Frontal cortex (tissue), 4 donors: ENCODE measurements around the gene EXOSC2. TPM values are rescaled to one million over a fixed set of nuclear protein-coding genes. Genes with fewer than 3 reads are reported as not detected.
"Not testable (repeated sequence)": the region's sequence is repeated elsewhere in the genome, so short reads cannot be mapped to it uniquely, and the experiment has no call there.

Experiments used
- DNase-seq, 2 donors: peaks; one replicate each; pipeline ENCODE4 v3.0.0; 2012; ENCODE audit warnings: low spot score in 2 of 2
- FAIRE-seq: peaks from 2 replicates; lab custom pipeline; 2012; peaks lifted over from hg19 to GRCh38; lab: Jason Lieb, UNC
- total RNA-seq: library from RNA; depleted of rRNA; stranded (reverse); fragments of >200 nt; gene quantifications from one replicate; pipeline ENCODE4 v1.2.3, GENCODE V29; 2014
- donor health status: control.
- donor health status: control.
- donor health status: control.

Gene EXOSC2
- total RNA-seq, 1 donor from 2014 or later = 48.5 TPM

DNA sequence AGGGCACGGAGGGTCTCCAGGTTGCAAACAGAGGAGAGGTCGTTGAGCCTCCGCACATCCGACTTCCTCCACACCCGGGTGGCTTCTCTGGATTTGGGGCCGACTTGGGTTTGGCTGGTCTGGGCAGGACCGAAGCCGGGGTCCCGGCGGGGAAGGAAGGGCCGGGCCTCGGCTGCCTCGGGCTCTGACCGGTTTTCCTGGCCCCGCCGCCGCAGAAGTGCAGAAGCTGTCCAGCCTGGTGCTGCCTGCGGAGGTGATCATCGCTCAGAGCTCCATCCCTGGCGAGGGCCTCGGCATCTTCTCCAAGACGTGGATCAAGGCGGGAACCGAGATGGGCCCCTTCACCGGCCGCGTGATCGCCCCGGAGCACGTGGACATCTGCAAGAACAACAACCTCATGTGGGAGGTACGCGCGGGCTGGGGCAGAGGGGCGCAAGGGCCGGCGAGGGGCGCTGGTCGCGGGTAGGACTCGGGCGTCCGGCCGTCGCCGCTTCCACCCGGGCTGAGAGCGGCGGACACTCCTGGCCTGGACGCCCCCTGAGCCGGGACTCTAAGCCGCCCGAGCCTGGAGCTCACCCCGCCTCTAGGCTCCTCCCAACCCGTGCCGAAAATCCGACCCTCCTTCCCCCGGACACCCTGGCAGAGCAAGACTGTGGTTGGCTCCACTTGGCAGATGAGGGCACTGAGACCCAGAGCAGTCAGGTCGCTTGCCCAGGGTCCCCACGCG is 27.0 kb upstream of the EXOSC2 start:
- DNase-seq (no peak), FAIRE-seq (no peak)

DNA sequence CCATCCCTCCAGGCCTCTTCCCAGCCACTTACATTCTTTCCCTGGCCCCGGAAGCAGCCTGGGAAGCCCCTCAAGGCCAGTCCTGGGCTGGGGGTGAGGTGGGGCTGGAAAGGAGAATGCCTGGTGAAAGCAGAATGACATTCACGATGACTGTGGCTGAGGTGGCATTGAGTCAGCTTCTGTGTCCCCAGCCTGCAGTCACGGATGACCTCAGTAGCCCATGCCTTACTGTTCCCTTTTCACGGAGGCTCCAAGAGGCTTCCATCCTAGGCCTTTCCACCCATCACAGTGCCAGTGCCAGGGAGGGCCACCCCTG is 26.5 kb upstream of the EXOSC2 start:
- FAIRE-seq (no peak), DNase-seq (no peak)

DNA sequence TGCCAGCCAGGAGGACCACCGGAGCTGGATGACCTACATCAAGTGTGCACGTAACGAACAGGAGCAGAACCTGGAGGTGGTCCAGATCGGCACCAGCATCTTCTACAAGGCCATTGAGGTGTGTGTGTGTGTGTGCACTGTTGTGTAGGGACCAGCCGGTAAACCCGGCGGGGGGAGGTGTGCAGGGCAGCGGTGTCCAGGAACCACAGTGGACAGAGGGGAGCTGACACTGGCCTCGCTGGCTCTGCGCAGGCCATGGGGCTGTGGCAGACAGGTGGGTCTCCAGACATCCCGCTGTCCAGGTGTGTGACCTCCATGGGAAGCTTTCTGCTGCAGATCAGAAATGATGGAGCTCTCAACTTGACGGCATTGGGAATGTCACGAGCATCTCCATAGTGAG is 25.4 kb upstream of the EXOSC2 start:
- DNase-seq (no peak), FAIRE-seq (no peak)

DNA sequence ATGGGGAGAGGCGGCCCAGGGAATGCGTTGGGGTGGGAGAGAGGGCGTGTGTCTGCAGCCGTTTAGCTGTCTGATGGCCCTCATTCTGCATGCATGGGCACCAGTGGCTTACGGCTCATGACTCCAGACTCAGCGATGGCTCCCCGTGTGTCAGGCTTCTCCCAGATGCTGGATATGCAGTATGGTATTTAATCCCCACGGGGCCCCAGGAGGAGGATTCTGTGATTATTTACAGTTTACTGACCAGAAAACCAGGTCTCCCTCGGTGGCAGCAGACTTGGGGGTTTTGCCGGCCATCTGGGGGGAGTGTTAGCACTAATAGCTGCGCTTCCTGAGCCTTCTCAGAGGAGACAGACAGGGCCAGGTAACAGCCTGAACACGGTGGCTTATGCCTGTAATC is 24.9 kb upstream of the EXOSC2 start:
- FAIRE-seq (no peak), DNase-seq (no peak)

DNA sequence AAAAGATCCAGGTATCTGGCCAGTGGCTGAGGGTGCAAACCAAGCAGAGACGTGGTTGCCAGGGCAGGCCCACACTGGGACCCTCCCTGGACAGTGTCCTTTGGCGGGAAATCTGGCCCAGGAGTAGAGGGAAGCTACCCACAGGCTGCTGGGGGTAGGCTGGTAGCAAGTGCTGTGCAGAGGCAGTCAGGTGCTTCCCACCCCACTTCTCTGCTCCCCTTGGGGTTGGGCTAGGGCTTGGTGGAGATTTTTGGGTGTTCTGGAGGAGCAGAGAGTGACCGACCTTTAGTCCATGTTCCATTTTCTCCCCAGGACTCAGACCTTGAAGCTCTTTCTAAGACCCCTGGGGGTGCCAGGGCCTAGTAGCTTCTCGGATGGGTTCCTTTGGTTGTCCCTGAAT is 23.6 kb upstream of the EXOSC2 start:
- FAIRE-seq (no peak), DNase-seq (no peak)

DNA sequence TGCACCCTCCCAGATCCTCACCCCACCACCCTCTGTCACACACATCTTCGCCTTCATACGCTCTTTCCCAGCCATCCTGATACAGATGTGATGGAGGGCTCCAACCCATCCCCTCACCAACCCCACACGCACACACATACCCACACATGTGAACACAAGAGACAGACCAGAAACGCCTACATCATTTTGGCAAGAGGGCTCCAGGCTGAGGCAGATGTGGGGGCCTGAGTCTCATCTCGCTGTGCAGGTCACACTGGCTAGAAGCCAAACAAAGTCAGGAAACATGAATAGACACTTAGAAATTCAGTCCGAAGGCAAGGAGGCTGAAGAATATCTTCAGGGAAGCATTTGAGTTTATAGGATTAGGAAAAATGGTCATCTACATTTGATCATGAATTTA is 22.9 kb upstream of the EXOSC2 start:
- DNase-seq = no peak

DNA sequence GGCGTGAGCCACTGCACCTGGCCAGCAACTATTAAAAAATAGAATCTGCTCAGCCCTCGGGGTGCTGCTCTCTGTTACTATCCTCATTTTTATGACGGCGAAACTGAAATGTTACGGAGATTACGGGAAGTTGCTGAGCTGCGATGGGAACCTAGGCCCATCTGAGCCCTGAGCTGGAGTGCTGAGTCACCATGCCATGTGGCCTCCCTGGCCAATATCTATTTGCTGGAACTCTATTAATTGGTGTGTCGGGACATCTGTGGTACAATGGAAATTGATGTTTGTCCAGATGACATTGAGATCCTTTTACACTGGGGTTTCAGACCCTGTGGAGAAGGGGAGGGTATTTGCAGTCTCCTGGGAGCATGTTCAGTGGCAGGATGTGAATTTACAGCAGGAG is 21.1 kb upstream of the EXOSC2 start:
- no peak for DNase-seq

More for the DNA sequence above, 22.9 kb upstream of the EXOSC2 start:
- FAIRE-seq = no peak

DNA sequence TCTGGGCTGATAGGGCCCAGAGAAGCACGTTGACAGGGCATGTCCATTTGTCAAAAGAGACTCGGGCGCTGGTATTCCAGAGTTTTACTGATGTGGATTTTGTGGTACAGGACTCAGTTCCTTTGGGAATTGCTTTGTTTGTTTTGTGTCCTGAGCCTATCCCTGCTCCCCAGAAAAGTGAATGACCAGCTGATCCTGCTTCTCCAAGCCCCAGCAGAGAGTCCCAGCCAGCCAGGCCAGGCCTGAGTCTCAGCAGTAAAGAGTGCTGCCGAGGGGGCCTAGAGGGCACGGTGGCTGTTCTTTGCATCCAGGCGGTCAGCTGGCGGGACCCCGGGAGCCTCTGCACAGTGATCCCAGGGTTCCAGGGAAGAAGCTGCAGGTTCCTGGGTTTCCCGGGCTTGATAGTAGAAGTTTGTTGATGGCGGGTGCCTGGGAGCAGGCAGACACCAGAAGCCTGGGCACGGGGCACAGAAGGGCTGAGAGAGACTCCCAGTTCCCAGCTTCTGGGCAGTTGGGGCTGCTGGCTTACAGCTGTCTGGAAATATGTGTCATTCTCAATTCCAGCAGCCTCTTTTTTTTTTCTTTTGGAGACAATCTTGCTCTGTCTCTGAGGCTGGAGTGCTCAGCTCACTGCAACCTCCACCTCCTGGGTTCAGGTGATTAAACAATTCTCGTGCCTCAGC is 20.5 kb upstream of the EXOSC2 start:
- no peak for DNase-seq
- FAIRE-seq = no peak

More for the DNA sequence above, 21.1 kb upstream of the EXOSC2 start:
- no peak for FAIRE-seq

DNA sequence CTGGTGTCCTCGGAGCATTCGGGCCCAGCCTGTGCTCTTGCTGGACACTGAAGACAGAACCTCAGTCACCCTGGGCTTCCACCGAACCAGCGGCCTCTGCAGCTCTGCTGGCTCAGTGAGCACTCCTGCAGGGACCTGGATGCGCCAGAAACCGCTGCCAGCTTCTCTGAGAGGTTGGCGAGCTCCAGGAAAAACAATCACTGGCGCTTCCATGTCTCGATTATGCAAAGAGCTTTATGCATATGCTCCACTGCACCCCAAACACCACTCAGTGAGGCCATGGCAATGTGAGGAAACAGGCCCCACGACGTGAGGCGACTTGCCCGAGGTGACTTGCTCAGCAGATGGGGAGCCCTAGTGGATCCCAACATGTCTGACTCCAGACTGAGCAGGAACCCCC is 18.2 kb upstream of the EXOSC2 start:
- no peak for FAIRE-seq
- DNase-seq = no peak

DNA sequence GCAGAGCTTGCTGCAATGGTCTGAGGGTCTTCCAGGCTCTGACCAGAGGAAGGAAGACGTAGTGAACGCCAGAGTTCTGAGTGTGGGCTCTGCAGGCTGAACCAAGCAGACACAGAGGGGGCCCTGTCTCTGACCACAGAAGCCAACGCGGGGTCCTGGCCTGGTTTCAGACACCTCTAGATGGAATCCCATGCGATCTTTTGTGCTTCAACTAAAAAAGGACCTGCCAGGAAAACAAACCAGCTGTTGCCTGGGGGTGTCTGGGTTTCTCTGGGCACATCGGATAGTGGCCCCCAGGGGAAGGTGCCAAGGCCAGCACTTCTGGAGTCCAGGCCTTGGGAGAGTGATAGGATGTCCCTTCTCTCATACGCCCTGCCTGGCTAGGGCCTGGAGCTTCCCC is 16.3 kb upstream of the EXOSC2 start:
- no peak for DNase-seq

DNA sequence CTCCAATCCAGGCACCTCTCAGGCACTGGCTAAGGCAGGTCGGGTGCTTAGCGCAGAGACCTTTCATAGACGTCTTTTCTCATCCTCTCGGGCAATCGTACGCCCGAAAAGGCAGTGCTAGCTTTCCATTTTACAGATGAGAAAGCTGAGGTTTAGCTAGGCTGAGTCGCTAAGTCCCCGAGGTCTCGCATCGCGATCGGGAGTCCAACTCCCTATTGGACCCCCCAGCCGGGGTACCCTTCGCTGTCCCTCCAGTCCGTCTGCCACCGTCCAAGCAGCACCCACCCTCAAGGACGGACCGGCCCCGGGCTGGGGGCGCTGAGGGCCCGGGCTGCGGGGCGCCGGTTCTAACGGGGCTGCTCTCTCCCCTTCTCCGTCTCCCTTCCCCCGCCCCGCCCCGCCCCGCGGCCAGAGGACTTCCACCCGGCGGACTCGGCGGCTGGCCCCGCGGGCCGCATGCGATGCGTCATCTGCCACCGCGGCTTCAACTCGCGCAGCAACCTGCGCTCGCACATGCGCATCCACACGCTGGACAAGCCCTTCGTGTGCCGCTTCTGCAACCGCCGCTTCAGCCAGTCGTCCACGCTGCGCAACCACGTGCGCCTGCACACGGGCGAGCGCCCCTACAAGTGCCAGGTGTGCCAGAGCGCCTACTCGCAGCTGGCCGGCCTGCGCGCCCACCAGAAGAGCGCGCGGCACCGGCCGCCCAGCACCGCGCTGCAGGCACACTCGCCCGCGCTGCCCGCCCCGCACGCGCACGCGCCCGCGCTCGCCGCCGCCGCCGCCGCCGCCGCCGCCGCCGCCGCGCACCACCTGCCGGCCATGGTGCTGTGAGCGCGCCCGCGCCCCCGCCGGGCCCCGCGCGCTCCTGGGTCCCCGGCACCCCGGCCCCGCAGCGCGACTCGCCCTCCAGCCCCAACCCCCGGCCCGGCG is 12.5 kb upstream of the EXOSC2 start:
- DNase-seq (peak; percentile 73 to 82), FAIRE-seq (no peak)

More for the DNA sequence above, 16.3 kb upstream of the EXOSC2 start:
- FAIRE-seq = no peak

DNA sequence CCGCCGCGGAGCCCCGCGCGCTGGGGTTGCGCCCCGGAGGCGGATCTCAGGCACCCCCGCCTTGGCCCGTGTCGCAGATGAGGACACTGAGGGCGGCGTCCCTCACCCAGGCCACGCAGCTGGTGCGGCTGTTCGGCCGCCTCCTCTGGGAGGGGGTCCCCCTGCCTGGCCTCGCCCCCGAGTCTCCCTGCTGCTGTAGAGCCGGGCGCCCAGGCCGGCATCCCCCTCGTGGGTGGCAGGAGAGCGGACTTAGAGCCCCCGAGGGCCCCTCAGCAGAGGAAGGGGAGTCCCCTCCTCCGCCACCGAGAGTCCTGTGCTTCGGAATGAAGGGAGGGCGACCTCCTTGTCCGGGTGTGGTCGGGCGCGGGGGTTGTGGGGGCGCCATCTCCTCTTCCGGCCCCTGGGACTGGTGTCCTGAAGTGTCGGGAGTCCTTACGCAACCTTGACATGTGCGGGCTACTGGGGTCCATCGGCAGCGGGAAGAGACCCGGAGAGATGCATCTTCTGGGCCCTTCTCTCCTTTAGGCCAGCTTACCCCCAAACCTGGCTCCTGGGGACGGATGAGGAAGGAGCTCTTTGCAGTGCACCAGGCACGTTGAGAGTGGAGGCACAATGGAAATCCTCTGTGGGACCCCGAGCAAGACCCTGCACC is 11.7 kb upstream of the EXOSC2 start:
- FAIRE-seq (no peak), DNase-seq (no peak)

DNA sequence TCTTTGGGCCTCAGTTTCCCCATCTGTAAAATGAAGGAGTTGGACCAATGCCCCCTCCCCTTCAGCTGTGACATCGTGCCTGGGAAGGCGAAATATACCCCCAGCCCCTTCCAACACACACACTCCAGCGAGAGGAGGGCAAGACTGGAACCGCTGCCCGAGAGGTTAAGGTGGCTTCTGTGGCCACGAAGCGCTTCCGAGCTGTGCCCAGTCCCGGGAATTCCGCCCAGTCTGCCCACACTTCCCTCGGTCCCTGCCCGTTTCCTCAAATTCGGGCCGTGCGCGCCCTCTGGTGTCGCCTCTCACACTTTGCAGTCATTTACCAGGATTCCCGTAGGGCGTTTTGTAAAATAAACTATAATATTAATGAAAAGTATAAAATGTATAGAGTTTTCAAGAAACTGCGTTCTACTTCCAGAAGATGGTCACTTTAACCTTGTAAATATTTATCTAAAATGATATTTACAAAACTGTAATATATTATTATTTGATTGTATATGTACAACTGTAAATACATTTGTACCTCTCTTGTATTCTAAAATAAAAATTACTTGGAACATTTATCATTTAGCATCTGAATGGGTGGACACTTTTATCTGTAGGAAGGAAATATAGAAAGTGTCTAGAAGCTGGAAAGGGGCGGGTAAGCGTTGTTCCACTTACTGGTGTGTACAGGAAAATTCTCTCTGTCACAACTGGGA is 11.0 kb upstream of the EXOSC2 start:
- peak; percentile 75 for FAIRE-seq
- peak; percentile 84 to 89 for DNase-seq

DNA sequence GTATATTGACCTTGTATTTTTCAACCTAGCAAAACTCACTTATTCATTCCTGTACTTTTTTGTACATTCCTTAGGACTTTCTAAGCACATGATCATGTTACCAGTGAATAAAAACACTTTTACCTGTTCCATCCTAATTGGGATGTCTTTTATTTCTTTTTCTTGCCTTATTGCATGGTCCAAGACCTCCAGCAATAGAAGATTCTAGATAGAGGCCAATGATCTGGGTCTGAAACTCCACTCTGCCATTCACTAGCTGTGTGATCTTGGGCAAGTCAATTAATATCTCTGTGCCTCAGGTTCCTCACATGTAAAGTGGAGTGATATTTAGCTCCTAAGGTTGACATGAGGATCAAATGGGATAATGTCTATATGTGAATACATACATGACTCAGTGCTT is 8.5 kb upstream of the EXOSC2 start:
- FAIRE-seq = no peak
- DNase-seq = no peak

DNA sequence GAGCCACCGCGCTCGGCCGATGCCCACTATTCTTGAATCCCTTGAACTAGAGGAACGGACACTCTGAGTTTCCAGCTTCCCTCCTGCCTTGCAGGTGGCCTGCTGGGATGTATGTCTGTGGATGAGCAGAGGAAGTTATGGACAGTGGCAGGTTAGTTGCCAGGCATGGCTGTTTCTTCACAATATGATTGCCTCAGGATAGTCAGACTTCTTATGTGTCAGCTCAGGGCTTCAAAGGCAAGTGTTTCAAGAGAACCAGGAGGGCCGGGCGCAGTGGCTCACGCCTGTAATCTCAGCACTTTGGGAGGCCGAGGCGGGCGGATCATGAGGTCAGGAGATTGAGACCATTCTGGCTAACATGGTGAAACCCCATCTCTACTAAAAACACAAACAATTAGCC is 7.6 kb upstream of the EXOSC2 start:
- not testable (repeated sequence) for DNase-seq, FAIRE-seq

DNA sequence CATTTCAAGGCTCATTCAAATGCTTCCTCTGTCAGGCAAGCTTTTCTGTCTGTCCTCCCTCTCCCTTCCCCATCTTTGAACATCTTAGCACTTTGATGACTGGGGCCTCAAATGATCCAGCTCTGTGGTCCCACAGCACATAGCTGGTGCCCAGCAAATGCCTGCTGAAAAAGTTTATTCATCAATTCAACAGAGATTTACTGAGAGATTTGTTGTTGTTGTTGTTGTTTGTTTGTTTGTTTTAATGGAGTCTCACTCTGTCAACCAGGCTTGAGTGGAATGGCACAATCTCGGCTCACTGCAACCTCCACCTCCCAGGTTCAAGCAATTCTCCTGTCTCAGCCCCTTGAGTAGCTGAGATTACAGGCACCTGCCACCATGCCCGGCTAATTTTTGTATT is 6.0 kb upstream of the EXOSC2 start:
- no peak for FAIRE-seq
- DNase-seq = no peak

DNA sequence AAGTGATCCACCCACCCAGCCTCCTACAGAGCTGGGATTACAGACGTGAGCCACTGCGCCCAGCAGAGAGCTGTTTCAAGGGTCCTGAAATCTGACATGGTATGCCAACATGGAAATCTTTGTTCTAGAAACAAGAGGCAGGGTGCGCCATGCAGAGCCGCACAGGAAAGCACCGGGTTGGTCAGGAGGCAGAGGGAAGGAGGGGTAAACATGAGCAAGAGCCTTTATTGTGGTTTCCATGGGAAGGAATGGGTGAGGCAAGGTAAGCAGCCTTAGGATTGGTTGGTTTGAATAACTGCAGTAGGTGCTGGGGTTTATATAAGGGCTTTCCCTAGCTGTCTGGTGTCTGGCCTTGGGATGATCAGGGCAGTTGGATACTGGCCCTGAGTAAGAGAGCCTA is 5.5 kb upstream of the EXOSC2 start:
- FAIRE-seq = no peak
- no peak for DNase-seq

DNA sequence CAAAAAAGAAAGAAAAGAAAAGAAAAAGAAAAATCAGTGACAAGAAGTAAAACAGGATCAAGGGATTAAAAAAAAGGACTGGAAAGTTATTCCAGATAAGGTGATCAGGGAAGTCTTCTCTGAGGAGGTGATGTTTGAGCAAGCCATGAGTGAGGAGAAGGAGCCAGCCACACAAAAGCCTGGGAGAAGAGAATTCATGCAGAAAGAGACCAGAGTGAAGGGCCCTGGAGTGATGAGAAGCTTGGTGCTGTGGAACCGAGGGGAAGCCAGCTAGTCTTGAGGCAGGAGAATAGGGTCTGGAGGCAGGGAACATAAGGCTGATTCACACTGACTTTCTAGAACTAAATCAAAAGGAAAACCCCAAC is 4.0 kb upstream of the EXOSC2 start:
- FAIRE-seq (no peak), DNase-seq (no peak)

DNA sequence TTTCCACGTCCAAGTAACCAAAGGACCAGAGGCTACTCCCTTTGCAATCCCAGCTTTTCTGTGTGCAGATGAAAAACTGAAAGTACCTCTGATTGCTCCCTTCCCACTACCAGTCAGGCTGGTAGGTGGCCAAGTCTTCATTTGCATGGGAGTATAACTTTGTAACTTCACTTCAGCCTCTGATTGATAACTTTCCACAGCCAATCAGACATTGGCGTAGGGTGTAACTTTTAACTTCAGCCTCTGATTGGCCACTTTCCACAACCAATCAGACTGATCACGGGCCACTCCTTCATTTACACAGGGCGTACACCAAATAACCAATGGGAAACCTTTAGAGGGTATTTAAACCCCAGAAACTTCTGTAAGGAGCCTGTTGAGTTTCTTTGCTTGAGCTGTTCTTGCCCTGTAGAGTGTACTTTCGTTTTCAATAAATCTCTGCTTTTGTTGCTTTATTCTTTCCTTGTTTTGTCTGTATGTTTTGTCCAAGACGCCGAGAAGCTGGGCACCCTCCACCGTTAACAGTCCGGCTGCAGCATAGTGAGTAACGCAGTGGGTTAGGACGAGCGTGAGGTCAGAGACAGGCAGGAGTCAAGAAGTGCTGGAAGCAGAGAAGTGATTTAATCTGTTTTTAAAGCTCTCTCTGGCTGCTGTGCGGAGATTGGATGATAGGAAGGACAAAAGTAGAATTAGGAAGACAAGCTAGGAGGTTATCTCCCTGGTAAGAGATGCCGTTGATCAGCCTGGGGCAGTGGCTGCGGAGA is 3.5 kb upstream of the EXOSC2 start:
- DNase-seq (no peak), FAIRE-seq (no peak)
